Stimulated activated CD4-positive, alpha-beta T cell treated with anti-CD3 and anti-CD28 coated beads, TNF-alpha, amount 100 ng/mL, for 1 hour (primary cell): ENCODE data around the gene HDAC8.

Experiments used
- DNase-seq, 3 donors: peaks; one replicate each; pipeline ENCODE4 v3.0.0-alpha.2; 2020; ENCODE audit warnings: low read depth in 3 of 3, low spot score in 1 of 3

HDAC8 gene

DNA sequence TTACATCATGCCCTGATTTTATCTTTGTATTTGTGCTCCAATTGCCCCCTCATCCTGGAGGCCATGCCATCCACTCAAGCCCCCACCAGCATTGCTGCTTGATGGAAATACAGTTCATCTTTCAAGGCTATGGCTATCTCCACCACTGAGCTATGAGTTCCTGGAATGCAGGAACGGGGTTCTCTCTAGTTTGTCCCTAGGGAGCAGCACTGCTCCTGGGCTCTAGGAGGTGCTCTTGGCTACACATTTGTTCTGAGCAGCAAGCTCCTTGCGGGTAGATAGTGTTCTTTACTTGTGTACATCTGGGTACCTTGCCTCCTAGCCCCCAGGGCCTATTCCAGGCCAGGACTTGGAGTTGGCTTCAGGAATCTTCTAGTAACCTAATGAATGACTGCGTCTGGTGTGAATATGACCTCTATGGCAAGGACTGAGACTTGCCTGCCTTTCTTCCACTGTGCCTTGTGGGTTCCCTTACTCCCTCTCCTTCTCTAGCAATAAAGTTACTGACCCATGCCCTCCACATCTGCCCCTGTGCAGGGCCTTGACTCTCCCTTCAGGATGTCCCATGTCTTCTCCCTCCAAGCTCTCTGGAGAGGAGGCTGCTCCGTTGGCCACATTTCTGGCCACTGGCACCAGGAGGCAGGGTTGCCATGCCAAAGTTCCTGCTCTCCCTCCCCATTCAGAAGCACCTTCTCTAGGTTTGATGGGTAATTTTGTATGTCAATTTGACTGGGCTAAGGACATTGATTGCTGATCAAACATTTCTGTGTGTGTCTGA, 274.5 kb downstream of the HDAC8 start:
- no peak for DNase-seq

DNA sequence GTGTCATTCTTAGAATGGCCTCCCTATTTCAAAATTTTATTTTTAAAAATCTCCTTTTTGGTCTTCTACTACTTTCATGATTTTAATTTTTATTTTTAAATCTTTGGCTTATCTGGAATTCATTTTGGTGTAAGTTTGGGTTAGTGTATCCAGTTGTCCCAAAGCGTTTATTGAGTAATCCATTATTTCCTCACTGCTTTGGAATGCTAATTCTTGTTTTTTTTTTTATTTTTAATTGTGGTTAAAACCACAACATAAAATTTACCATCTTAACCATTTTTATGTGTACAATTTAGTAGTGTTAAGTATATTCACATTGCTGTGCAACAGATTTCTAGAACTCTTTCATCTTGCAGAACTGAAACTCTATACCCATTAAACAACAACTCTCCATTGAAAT, 275.7 kb downstream of the HDAC8 start:
- no peak for DNase-seq

DNA sequence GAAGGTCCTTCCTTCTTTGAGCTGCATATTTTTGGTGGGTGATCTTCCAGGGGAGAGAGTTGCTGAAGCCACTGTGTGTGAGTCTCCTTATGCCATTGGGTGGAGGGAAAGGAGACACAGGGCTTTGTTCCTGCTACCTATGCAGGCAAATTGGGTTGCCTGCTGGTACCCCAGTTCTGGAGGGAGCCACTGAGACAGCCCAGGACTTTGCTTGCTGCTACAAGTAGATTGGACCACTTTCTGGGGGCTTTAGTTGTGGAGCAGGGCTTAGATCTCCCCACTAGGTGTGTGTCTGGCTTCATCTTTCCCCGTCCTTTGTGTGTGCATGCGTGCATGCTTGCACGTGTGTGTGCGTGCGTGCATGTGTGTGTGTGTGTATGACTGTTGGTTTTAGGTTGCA, 276.9 kb downstream of the HDAC8 start:
- DNase-seq, result no peak

DNA sequence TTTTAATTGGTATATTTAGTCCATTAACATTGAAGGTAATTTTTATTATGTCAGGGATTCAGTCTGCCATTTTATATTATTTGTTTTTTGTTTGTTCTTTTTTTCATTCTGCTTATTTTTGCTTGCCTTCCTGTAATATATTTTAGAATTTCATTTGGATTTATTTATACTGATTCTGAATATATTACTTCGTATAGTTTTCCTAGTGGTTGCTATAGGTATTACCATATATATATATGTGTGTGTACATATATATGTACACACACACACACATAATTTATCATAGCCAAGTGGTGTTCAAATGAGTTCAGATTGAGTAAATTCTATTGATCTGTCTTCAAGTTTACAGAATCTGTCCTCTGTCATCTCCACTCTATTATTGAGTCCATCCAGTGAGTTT, 278.1 kb downstream of the HDAC8 start:
- no peak for DNase-seq

DNA sequence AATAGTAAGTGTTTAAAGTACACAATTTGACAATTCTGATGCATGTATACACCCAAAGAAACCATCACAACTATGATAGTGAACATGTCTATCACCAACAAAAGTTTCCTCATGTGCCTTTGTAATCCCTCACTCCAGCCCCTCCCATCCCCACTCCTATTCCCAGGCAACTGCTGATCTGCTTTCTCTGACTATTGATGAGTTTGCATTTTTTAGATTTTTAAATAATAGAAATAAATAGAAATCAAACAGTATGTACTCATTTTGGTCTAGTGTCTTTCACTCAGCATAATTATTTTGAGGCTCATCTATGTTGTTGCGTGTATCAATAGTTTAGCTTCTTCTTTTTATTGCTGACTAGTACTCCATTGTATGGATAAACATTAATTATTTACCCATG, 290.3 kb downstream of the HDAC8 start:
- no peak for DNase-seq

DNA sequence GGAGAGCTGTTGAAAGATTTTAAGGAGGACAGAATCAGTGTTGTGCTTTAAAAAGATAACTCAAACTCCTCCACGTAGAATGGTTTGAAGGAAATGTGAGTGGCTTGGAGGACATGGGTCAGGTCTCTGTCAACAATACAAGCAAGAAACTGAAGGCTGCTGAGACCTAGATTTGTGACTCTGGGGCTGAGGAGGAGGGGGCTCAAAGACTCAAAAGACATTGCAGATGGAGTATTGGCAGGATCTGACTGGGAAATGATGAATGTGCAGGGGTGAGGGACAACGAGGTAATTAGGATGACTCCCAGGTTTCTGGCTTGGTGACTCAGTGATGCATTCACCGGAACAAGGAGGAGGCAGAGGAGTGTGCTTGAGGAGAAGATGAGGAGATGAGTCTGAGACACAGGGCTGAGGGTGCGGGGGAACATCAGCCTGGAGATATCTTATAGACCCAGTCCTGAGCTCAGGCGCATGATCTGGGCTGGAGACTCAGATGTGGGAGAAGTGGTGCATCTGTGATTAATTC, 292.3 kb downstream of the HDAC8 start:
- no peak for DNase-seq
